ACC112 (cell line): ENCODE measurements around the gene CATSPERD.

ENCODE experiments used
- H2AFZ ChIP-seq: fragments of 200-600 bp; sonication (generic); one replicate; pipeline ENCODE4 v1.6.0; 2017; ENCODE audit warnings: antibody characterized with exemption, low read length; ENCODE audit not compliant: unreplicated experiment
- H3K27ac ChIP-seq: fragments of 200-600 bp; sonication (generic); 2 replicates; pipeline ENCODE4 v1.5.1; 2014; ENCODE audit warnings: low read depth, mild to moderate bottlenecking, antibody characterized with exemption, low read length, moderate library complexity
- H3K27me3 ChIP-seq: fragments of 200-600 bp; sonication (generic); 2 replicates; pipeline ENCODE4 v1.6.1; 2014; ENCODE audit warnings: mild to moderate bottlenecking, antibody characterized with exemption, low read length, moderate library complexity, mixed read lengths; ENCODE audit not compliant: insufficient read depth
- H3K36me3 ChIP-seq: fragments of 200-600 bp; sonication (generic); 2 replicates; pipeline ENCODE4 v1.6.1; 2016; ENCODE audit warnings: mild to moderate bottlenecking, antibody characterized with exemption, low read length, moderate library complexity, mixed read lengths; ENCODE audit not compliant: insufficient read depth
- H3K4me1 ChIP-seq: fragments of 200-600 bp; sonication (generic); one replicate; pipeline ENCODE4 v1.6.1; 2016; ENCODE audit warnings: low read length, mixed read lengths; ENCODE audit not compliant: insufficient read depth, unreplicated experiment, control insufficient read depth
- H3K4me3 ChIP-seq: fragments of 200-600 bp; sonication (generic); 2 replicates; pipeline ENCODE4 v1.5.1; 2014; ENCODE audit warnings: mild to moderate bottlenecking, low read depth, low read length
- H3K79me2 ChIP-seq: fragments of 200-600 bp; sonication (generic); one replicate; pipeline ENCODE4 v1.6.0; 2016; ENCODE audit warnings: low read length; ENCODE audit not compliant: control insufficient read depth, unreplicated experiment, insufficient read depth

CATSPERD gene

GRCh38 chr19:5814123-5814851, 93.8 kb downstream of the CATSPERD start:
- no peak overlapping the region for H2AFZ ChIP-seq
- H3K27me3 ChIP-seq, result no peaks in the 10 kb centered on the region
- H3K4me1 ChIP-seq, result no peaks in the 10 kb centered on the region
- no peak overlapping the region for H3K27ac ChIP-seq
- no peaks in the 10 kb centered on the region for H3K79me2 ChIP-seq
- H3K4me3 ChIP-seq, result no peak overlapping the region
- no peaks in the 10 kb centered on the region for H3K36me3 ChIP-seq

GRCh38 chr19:5814852-5815246, 94.4 kb downstream of the CATSPERD start:
- H3K27ac ChIP-seq, result no peak overlapping the region
- H3K27me3 ChIP-seq, result no peaks in the 10 kb centered on the region

GRCh38 chr19:5817218-5817617, 96.8 kb downstream of the CATSPERD start:
- Histone ChIP-seq H2AFZ (no peak overlapping the region), H3K4me3 (no peak overlapping the region), H3K27ac (no peak overlapping the region), H3K27me3 (no peaks in the 10 kb centered on the region), H3K36me3 (no peaks in the 10 kb centered on the region), H3K79me2 (no peaks in the 10 kb centered on the region), H3K4me1 (no peaks in the 10 kb centered on the region)

More at GRCh38 chr19:5814852-5815246, 94.4 kb downstream of the CATSPERD start:
- H3K36me3 ChIP-seq, result no peaks in the 10 kb centered on the region
- H3K79me2 ChIP-seq, result no peaks in the 10 kb centered on the region
- no peak overlapping the region for H3K4me3 ChIP-seq
- H3K4me1 ChIP-seq, result no peaks in the 10 kb centered on the region
- no peak overlapping the region for H2AFZ ChIP-seq

GRCh38 chr19:5818594-5818993, 98.2 kb downstream of the CATSPERD start:
- no peak overlapping the region for H2AFZ ChIP-seq
- no peak overlapping the region for H3K4me3 ChIP-seq
- no peaks in the 10 kb centered on the region for H3K79me2 ChIP-seq
- H3K27ac ChIP-seq, result no peak overlapping the region
- H3K36me3 ChIP-seq, result no peaks in the 10 kb centered on the region
- H3K4me1 ChIP-seq, result no peaks in the 10 kb centered on the region
- H3K27me3 ChIP-seq, result no peaks in the 10 kb centered on the region

- Histone ChIP-seq H3K4me3 (no peak overlapping the region), H3K27me3 (no peaks in the 10 kb centered on the region), H3K4me1 (no peaks in the 10 kb centered on the region), H3K27ac (no peak overlapping the region), H2AFZ (no peak overlapping the region), H3K79me2 (no peaks in the 10 kb centered on the region), H3K36me3 (no peaks in the 10 kb centered on the region)
These were observed 100.3 kb downstream of the CATSPERD start for GRCh38 chr19:5820785-5821184.

GRCh38 chr19:5821521-5822180, 101.2 kb downstream of the CATSPERD start:
- H3K79me2 ChIP-seq, result no peaks in the 10 kb centered on the region
- no peaks in the 10 kb centered on the region for H3K27me3 ChIP-seq
- no peaks in the 10 kb centered on the region for H3K4me1 ChIP-seq
- H3K27ac ChIP-seq, result no peak overlapping the region
- no peaks in the 10 kb centered on the region for H3K36me3 ChIP-seq
- no peak overlapping the region for H2AFZ ChIP-seq
- no peak overlapping the region for H3K4me3 ChIP-seq

GRCh38 chr19:5822181-5822844, 101.9 kb downstream of the CATSPERD start:
- H3K4me3 ChIP-seq, result no peak overlapping the region
- H3K36me3 ChIP-seq, result no peaks in the 10 kb centered on the region
- no peaks in the 10 kb centered on the region for H3K4me1 ChIP-seq
- no peak overlapping the region for H3K27ac ChIP-seq
- H3K27me3 ChIP-seq, result no peaks in the 10 kb centered on the region
- H2AFZ ChIP-seq, result no peak overlapping the region
- H3K79me2 ChIP-seq, result no peaks in the 10 kb centered on the region

- Histone ChIP-seq H2AFZ (no peak overlapping the region), H3K27ac (no peak overlapping the region), H3K79me2 (no peaks in the 10 kb centered on the region), H3K4me3 (no peak overlapping the region), H3K36me3 (no peaks in the 10 kb centered on the region), H3K27me3 (no peaks in the 10 kb centered on the region), H3K4me1 (no peaks in the 10 kb centered on the region)
These were observed 103.3 kb downstream of the CATSPERD start for GRCh38 chr19:5823579-5824281.

GRCh38 chr19:5824751-5825150, 104.3 kb downstream of the CATSPERD start:
- Histone ChIP-seq H3K4me3 (no peak overlapping the region), H3K4me1 (peaks cover 2% of the 10 kb centered on the region), H3K79me2 (no peaks in the 10 kb centered on the region), H2AFZ (no peak overlapping the region), H3K36me3 (no peaks in the 10 kb centered on the region), H3K27me3 (no peaks in the 10 kb centered on the region; the same call in 1 of the 2 replicates), H3K27ac (no peak overlapping the region)

GRCh38 chr19:5825178-5825577, 104.7 kb downstream of the CATSPERD start:
- H3K4me3 ChIP-seq, result no peak overlapping the region
- no peaks in the 10 kb centered on the region for H3K36me3 ChIP-seq
- no peaks in the 10 kb centered on the region for H3K79me2 ChIP-seq
- H3K4me1 ChIP-seq, result peaks cover 2% of the 10 kb centered on the region
- H3K27me3 ChIP-seq, result no peaks in the 10 kb centered on the region; the same call in 1 of the 2 replicates
- no peak overlapping the region for H3K27ac ChIP-seq
- no peak overlapping the region for H2AFZ ChIP-seq
